ENCODE data around the gene JAK3.
"Not testable (repeated sequence)": the region's sequence is repeated elsewhere in the genome, so short reads cannot be mapped to it uniquely, and the experiment has no call there.

JAK3 gene

DNA sequence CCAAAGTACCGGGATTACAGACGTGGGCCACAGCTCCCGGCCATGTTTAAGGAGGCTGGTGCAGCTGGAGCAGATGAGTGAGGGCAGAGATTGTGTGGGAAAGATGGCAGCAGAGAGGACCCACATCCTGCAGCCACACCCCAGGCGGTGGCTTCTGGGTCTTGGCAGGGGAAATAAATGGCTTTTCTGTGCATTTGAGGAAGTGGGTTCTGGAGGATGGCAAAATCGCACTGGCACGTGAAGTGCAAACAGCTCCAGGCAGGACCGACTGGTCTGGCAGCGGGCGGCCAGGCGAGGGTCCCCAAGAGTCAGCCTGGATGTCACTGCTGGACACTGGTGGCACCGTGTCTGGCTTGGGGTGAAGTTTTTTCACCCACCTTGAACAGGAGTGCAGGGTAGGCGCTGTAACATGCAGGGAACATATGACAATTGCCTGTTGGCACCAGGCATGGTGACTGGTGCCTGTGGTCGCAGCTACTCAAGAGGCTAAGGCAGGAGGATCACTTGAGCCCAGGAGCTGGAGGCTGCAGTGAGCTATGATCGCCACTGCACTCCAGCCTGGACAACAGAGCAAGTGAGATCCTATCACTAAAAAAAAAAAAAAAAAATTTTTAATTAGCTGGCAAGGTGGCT, 44.4 kb downstream of the JAK3 start:
- no peak for DNase-seq (ENCODE audit: low spot score)

DNA sequence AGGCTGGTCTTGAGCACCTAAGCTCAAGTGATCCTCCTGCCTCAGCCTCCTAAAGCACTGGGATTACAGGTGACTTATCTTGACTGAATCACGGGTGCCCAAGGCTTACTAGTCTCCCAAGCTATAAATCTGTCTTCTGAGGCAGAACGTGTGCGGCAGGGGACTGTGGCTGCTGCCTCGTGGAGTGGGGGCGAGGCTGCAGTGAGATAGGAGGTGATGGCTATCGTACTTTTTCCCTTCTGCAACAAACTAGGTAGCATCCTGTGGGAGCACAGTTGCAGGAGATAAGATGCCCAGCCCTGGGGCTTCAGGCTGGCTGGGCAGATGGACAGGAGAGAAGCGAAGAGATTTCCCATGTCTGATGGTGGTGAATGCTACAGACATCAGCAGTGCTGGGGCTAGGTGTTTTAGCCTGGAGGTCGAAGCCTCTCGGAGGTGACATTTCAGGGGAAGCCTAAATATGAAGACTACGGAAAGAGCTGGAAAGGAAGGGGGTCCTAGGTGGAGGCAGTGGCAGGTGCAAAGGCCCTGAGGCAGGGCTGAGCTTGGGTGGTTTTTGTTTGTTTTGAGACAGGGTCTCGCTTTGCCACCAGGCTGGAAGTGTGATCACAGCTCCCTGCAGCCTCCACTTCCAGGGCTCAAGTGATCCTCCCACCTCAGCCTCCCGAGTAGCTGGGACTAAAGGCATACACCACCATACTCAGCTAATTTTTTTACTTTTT, 45.5 kb downstream of the JAK3 start:
- no peak for DNase-seq (ENCODE audit: low spot score)

DNA sequence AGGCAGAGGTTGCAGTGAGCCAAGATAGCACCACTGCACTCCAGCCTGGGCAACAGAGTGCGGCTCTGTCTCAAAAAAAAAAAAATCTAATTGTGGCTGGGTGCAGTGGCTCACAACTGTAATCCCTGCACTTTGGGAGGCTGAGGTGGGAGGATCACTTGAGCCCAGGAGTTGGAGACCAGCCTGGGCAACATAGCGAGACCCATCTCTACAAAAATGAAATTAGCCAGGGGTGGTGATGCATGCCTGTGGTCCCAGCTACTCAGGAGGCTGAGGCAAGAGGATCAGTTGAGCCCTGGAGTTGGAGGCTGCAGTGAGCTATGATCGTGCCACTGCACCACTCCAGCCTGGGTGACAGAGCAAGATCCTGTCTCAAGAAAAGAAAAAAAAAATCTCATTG, 49.2 kb downstream of the JAK3 start:
- DNase-seq (ENCODE audit: low spot score), result not testable (repeated sequence)

DNA sequence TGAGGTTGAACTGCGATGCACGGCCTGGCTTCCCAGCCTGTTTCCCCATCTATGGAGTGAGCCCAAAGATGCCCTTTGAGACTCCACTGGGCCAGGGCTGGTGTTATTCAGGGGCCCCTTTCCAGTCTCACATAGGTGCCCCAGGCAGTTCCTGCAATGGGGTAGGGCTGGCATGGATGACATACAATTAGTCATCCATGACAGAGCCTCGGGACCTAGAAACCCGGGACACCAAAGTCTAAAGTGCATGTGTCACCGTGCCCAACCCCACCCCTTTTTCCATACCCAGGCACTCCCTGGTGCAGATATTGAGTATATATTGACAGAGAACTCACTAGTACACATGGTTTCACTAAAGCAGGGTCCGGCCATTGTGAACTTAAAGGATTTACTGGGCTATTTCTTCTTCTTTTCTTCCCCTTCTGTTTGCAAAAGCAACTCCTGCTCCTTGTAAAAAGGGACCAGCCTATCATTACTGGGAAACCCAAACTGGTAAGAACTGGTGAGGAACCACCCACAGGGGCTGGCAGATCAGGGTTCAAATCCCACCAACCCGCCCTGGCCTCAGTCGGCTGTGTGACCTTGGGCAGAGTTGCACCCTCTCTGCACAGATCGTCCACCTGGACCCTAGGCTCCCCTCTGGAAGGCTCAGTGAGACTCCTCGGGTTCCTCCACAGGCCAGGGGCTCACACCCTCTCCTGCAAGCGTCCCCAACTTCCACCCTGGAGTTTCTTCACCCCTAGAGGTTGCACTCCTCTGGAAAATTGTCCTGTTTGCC, 50.2 kb downstream of the JAK3 start:
- peak; percentile 94 for DNase-seq (ENCODE audit: low spot score)

DNA sequence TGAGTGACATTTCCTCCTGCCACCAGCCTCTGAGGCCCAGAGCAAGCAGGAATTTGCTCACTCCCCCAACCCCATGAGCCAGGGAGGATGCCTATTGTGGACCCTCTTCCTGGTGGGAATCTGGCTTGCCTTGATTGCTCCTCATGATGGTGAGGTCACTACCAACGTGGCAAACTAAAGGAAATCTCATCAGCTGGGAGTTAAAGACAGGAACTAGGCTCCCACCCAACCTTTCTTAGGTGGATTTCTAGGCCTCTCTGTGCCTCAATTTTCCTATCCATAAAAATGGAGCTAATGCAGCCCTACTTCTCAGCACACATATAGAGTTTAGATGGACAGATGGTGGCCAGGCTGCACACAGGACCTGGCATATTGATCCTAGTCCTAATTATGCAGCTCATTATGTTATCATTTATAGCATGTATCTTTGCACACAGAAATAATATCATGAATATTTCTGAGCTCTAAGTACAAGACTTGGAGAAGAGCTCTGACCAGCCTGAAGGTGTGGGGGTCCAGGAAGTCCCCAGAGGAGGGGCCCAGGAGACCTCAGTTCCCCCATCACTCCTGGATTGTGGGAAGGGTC, 50.9 kb downstream of the JAK3 start:
- DNase-seq (ENCODE audit: low spot score), result no peak

DNA sequence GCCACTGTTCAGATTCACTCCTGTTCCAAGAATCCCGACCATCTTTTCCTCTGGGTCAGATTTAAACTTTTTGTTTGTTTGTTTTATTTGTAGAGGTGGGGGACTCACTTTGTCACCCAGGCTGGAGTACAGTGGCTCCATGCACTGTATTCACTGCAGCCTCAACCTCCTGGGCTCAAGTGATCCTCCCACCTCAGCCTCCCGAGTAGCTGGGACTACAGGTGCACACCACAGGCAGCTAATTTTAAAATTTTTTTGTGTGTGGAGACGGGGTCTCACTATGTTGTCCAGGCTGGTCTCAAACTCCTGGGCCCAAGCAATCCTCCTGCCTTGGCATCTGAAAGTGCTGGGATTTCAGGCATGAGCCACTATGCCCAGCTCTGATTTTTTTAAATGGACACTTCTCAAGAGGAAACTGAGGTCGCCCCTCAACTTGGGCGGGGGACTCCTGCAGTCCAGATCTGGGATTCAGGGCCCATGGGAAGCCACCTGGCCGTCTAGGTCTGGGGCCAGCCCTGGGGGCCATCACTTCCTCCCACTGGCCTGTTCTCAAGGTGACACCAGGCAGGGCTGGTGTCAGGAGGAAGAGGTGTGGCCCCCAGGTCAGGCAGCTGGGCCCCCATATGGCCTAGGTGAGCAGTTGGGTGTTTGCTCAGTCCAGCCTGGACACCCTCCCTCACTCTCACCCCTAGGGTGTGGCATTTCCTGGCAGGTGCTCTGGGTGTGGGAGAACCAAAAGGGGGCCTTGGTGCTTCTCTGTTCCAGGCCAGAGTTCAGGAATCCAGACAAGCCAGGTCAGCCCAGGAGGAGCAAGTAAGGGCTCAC, 51.6 kb downstream of the JAK3 start:
- peak; percentile 82 for DNase-seq (ENCODE audit: low spot score)

DNA sequence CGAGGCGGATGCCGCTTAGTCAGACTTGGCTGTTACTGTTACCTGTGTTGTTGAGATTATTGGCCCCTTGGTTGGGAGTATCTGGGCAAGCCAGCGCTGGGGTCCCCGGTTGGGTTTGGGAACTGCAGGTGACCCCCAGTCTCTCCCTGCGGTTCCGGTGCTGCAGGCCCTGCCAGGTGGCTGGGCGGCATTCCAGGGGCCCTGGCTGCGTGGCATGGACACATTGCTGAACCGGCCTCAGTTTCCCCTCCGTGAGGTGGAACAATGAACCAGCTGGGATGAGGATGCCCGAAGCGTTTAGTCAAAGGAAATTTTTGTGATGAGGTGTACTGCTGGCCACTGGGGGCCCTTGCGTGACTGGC, 52.3 kb downstream of the JAK3 start:
- no peak for DNase-seq (ENCODE audit: low spot score)

DNA sequence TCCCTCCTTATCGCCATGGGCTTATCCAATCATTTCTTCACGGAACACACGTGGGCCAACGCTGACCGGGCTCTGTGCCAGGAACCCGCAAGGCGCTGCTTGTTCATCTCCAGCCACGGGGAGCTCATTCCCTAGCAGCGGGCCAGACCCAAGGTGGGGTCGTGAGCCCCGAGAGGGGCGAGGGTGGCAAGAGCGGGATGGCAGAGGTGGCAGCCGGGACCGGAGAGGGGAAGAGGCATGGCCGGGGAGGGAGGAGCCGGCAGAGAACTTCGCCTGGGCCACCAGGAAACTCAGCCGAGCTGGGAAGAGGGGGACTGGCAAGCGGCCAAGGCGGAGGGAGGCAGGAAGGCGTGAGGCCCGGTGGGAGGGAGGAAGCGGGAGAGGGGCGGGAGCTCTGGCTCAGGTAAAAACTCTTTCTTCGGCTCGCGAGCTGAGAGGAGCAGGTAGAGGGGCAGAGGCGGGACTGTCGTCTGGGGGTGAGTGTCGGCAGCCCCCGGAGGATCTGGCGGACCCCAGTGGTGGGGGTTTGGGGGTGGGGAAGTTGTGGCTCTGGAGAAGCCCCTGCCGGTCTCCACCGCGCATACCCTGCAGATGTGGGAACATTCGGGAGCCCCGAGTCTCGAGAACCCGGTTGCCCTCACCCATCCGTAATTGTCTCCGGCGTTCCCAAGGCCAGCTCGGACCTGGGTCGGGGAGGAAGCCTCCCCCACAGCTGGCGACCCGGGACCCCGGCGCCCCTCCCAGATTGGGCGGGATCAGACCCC, 52.9 kb downstream of the JAK3 start, which contains the start of gene B3GNT3:
Gene B3GNT3, plus strand, starts transcription at position 408 of the 764 bp plus-strand sequence. CDS start 12,670 bp downstream, outside the sequence.
- peak; percentile 94 for DNase-seq (ENCODE audit: low spot score)

DNA sequence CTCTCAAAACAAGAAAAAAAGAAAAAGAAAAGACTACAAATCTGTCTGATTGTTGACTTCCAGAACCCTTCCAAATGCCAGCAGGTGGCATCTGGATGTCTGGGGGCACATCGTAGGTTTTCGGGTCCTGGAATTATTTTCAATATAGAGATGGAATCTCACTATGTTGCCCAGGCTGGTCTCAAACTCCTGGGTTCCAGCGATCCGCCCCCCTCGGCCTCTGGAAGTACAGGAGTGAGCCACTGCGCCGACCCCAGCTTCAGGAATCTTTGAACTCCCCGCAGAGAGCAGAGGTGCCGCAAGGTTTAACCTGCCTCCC, 53.4 kb downstream of the JAK3 start:
- no peak for DNase-seq (ENCODE audit: low spot score)

DNA sequence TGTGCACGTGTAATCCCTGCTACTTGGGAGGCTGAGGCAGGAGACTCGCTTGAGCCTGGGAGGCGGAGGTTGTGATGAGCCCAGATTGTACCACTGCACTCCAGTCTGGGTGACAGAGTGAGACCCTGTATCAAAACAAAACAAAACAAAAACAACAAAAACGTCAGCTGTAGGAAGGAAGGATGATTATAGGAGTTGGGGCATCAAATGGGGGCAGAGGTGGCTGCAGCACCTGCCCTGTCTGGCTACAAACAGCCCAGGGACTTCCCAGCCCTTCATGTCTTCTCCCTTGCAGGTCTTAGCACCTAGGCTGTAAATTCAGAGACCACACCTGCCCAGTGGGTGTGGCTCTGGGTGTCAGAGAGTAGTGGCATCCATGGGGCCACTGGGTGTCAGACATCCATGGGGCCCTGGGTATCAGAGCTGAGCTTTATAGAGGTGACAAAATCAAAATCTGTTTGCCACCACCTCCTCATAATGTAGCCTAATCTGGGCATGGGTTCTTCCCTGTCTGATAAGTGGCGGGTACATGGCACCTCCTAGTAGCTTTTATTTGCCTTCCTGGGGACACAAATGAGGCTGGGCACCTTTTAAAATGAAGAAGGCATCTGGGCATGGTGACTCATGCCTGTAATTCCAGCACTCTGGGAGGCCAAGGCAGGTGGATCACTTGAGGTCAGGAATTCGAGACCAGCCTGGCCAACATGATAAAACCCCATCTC, 57.6 kb downstream of the JAK3 start:
- peak; percentile 72 for DNase-seq (ENCODE audit: low spot score)

DNA sequence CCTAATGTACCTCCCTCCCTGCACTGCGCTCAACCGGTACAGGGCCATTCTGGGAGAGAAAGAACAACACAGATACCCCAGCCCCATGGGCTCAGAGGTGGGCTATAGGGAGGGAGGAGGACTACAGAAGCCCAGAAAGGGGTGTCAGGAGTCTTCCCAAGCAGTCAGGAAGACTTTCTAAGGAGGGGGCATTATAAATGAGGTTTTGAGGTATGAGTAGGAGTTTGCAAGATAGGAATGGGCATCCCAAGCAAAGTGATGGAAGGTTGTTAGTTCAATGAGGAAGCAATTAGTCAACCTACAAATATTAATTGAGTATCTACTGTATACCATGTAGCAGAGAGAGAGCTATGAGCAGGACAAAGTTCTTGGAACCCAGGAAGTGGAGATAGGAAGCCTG, 59.1 kb downstream of the JAK3 start:
- no peak for DNase-seq (ENCODE audit: low spot score)

DNA sequence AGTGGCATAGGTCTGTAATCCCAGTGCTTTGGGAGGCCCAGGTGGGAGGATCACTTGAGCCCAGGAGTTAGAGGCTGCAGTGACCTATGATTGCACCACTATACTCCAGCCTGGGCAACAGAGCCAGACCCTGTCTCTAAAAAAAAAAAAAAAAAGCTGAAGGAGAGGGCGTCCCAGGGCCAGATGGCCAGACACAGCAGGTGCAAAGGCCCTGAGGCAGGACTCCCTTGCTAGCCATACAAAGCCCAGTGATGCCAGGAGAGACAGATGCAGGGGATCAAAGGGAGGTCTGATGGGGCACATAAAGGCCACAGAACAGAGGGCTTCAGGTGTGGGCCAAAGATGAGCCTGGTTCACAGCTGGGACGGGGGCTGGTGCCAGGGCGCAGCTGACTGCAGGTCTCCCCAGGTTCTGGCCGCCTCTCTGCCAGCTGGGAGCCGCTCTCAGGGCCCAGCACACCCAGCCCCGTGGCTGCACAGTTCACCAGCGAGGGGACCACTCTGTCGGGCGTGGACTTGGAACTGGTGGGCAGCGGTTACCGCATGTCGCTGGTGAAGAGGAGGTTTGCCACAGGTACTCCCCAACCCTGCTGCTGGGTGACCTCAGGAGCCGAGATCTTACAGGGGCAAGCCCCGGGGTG, 60.4 kb downstream of the JAK3 start:
- no peak for DNase-seq (ENCODE audit: low spot score)

DNA sequence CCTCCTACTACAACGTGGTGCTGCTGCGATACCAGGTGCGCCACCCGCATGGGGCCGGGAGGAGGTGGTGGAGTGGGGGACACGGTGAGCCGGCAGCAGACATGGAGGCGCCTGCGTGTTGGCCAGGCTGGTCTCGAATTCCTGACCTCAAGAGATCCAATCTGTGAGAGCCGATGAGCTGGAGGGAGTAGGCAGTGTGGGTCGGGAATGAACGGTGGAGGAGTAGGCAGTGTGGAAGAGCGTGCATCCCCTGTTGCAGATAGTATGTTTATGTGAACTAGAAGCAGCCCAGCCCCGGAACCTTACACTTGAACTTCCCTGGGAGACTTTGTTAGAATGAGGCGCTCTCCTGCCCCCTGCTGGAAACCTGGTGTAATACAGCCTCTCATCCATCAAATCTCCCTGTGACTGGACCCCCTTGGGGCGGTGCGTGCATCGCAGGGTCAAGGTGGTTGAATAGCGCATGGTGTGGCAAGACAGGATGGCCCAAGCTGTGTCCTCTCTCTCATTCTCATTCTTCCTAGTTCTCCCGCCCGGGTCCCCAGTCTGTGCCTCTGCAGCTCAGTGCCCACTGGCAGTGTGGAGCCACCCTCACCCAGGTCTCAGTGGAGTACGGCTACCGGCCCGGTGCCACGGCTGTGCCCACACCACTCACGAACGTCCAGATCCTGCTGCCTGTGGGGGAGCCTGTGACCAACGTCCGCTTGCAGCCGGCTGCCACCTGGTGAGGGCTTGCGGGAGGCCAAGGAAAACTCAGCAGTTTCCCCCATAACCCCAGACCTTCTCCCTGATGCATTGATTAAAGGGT, 63.4 kb downstream of the JAK3 start:
- no peak for DNase-seq (ENCODE audit: low spot score)

DNA sequence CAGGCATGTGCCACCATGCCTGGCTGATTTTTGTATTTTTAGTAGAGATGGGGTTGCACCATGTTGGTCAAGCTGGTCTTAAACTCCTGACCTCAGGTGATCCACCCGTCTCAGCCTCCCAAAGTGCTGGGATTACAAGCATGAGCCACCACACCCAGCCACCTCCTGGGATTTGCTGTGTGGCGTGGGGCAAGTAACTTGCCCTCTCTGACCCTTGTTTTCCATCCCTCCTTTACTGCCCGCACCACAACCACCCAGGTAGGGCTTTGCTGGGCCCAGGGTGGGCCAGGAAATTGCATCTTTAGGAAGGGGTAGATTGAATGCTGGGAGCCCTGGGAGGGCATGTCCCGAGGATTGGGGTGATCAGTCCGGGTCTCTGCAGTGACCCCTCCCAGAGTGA, 64.1 kb downstream of the JAK3 start:
- DNase-seq (ENCODE audit: low spot score), result not testable (repeated sequence)

DNA sequence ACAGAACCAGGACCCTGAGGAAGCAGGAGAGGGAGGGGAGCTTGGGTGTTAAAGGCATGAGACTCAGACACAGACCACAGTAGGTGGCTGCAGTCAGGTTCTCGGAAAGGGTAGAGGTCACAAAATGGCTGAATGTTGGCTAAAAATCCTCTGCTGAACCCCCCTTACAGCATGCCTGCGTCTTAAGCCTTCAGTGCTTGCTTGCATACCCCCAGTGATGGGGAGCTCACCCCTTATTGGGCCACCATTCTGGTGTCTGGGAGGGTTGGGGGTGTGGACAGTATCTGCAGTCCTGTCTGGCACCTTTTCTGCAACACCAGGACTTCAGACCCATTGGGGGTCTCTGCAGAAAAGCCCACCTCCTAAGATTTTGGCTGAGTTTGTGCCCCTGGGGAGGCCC, 67.0 kb downstream of the JAK3 start:
- no peak for DNase-seq (ENCODE audit: low spot score)

DNA sequence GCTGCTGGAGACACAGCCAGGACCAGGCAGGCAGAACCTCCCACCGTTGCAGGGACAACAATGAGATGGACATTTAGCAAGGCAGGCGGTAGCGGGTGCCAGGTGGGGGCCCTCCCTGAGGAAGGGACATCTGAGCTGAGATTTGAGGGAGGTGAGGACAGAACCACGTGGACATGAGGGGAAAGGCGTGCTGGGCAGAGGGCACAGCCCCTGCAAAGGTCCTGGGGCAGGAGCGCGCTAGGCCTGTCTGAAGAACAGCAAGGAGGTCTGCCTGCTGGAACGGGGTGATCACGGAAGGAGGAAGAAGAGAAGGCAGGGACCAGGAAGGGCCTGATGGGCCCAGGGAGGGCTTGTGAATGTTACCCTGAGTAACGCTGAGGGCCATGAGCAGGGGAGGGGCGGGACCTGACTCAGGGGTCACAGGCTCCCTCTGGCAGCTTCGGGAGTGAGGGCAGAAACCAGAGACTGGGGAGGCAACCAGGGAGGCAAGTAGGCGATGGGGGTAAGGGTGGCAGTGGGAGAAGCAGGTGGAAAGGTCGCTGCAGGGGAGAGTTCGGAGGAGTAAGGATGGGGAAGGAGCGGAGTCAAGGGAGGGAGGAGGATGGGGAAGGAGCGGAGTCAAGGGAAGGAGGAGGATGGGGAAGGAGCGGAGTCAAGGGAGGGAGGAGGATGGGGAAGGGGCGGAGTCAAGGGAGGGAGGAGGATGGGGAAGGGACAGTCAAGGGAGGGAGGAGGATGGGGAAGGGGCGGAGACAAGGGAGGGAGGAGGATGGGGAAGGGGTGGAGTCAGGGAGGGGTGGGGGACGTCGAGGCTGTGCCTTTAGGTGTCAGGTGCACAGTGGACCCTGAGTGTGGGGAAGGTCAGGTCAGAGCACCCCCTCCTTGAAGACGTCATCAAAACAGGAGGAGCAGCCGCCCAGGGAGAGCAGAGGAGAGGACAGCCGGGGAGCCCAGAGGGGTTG, 68.5 kb downstream of the JAK3 start:
- DNase-seq (ENCODE audit: low spot score), result no peak

DNA sequence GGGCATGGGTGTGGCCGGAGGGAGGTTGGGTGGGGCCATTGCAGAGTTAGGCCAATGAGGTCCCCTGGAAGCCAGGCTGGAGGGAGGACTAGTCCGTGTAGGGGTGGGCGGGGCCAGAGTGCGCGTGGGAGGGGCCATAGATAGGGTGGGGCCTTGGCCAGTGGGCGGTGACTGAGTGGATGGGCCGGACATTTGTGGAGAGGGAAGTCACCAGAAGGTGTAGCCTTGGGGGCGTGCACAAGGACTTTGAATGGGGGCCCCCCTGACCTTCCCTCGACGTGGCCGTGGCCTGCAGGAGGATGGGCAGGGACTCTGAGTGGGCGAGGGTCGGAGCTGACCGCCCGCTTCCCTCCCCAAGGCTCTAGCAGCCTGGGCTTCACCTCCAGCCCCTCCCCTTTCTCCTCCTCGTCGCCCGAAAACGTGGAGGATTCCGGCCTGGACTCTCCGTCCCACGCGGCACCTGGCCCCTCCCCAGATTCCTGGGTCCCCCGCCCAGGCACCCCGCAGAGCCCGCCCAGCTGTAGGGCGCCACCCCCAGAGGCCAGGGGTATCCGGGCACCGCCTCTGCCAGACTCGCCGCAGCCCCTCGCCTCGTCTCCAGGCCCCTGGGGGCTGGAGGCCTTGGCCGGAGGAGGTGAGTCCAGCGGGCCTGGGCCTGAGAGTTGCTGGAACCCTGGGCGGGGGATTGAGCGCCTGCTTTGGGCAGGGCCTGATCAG, 69.4 kb downstream of the JAK3 start:
- no peak for DNase-seq (ENCODE audit: low spot score)

All from LoVo (cell line).